NCI-H1105 (cell line): ENCODE measurements around the gene BTBD2.

ENCODE experiments used
- DNase-seq: peaks from one replicate; lab custom pipeline; 2025; lab: John Stamatoyannopoulos, UW

The BTBD2 gene

GRCh38 chr19:2015608-2015950, at the start of gene BTBD2:
Gene BTBD2, minus strand, starts transcription at chr19:2015714. Its CDS starts 11 bp downstream, at chr19:2015703.
- peak; percentile 57 for DNase-seq

GRCh38 chr19:2064788-2065524, 49.4 kb upstream of the BTBD2 start:
- DNase-seq: no peak

GRCh38 chr19:2064395-2064787, 48.9 kb upstream of the BTBD2 start:
- DNase-seq: no peak

- DNase-seq: no peak
Measured at GRCh38 chr19:2063824-2064223, 48.3 kb upstream of the BTBD2 start.

DNA sequence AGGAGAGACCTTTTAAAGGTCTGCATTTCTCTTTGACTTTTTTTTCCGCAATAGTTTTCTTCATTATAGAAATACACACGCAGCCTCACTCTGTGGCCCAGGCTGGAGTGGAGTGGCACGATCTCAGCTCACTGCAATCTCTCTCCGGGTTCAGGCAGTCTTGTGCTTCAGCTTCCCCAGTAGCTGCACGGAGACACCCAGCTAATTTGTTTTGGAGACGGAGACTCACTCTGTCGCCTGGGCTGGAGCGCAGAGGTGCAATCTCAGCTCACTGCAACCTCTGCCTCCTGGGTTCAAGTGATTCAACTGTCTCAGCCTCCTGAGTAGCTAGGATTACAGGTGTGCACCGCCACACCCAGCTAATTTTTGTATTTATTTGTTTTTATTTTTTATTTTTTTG, 47.3 kb upstream of the BTBD2 start:
- no peak for DNase-seq

DNA sequence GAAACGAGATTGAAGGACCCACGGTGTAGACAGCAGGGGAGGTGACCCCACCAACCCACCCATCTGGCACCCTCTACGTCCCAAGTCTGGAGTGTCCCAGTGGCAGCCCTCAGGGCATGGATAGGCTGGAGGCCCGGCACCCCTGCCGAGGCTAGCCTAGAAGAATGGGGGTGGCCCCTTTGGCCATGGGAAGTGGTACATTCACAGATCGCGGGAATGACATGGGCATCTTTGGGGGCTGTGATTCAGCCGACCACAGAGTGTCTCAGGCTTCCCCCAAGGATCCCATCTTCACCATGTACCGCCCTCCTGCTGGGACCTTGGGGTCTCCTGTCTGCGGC, 46.8 kb upstream of the BTBD2 start:
- no peak for DNase-seq

DNA sequence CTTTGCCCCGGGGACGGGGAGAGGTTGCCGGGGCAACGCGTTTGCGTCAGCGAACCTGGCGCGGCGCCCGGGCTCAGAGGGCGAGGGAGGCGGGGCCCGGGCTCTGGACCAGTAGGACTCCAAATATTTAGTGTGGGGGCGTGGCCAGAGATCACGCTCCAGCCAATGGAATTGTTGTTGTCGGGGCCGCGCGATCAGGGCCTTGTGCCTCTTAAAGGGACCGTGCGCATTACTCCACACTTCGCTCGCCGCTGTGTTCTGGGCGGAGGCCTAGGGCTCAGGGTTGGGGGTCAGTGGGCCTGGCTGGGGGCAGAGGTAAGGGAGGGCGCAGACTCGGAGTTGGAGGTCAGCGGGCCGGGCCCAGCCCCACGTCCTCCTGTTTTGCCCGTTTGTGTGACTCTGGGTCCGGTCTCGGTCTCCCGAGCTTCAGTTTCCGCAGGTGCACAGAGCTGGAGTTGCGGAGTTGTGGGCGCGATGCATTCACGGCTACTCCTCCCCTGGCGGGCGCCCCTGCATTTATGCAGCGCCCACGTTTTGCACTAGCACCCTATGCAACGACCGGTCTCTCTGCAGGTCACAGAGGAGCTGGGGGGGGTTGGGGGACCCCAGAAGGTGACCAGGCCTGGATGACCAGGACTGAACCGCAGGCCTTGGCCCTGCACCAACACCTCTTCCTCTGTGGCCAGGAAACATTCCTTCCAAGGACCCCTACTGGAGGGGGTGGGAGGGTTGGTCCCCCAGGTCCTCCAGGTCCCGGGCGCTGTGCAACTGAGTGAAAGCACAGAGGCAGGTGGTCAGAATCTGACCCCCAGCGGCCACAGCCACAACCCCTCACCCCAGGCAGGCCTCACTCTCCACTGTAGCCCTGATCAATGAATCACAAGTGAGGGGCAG, 46.2 kb upstream of the BTBD2 start:
- peak; percentile 99 for DNase-seq

- no peak for DNase-seq
Measured at GRCh38 chr19:2060884-2061494, 45.5 kb upstream of the BTBD2 start.

GRCh38 chr19:2059422-2060201, 44.1 kb upstream of the BTBD2 start:
- DNase-seq: no peak

DNA sequence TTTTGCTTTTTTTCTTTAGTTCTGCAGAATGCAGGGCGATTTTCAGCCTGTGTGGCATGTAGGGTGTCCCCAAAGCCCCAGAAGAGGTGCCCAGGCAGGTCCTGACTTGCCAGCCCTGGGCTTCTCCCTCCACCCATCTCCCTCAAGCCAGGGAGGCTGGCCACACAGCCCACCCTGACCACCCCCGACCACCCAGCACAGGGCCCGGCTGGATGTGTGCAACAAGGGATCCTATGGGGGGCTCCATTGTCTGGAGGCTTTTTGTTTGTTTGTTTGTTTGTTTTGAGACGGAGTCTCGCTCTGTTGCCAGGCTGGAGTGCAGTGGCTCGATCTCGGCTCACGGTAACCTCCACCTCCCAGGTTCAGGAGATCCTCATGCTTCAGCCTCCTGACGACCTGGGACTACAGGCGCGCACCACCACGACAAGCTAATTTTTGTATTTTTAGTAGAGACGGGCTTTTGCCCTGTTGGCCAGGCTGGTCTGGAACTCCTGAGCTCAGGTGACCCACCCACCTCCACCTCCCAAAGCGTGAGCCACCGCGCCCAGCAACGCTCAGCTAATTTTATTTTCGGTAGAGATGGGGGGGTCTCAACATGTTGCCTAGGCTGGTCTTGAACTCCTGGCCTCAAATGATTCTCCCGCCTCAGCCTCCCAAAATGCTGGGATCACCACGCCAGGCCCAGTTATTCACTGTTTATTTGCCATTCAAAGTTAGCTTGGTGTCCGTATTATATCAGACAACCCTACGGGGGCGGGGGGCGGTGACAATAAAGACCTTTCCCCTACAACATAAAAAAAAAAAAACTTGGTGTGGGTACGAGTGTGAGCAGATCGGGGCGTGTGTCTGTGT, 43.3 kb upstream of the BTBD2 start:
- no peak for DNase-seq

DNA sequence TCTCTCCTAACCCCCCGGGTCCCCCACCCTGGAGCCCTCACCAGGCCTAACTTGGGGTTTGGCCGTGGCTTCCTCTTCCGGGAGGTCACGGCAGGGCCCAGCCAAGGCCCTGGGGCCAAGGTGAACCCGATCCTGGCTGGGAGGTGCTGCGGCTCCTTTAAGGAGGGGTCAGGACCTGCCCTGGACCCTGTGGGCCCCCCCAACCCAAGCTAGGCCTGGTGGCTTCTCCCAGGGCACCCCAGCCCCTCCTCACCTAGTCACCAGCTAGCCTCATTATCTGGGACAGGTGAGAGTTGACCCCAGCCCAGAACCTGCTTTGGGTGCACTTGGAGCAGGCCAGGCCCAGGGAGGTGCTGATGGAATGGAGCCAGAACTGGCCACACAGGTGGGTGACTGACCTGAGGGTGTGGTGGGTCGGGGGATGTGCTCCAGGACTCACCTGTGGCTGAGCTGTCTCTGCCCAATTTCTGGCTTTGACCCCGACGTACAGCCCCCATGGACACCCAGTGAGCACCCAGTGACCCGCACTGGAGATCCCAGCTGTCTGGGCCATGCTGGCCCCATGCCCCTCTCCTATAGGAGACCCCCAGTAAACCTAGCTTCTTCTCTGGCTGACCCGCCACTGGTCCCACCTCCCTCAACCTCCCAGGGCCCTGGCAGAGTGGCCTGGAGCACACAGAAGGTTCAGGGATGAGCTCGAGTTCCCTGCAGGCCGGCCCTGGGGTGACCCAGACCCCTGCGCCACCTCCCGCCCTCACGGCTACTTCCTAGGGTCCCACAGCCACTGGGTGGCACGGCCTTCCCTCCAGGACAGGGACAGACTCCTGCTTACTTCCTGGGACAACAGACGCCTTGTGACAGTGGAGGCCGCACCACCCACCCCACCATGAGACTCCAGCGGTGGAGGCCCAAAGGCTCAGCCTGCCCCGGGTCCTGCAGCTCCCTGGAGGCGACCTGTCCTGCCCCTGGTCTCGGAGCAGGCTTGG, 42.3 kb upstream of the BTBD2 start:
- no peak for DNase-seq

DNA sequence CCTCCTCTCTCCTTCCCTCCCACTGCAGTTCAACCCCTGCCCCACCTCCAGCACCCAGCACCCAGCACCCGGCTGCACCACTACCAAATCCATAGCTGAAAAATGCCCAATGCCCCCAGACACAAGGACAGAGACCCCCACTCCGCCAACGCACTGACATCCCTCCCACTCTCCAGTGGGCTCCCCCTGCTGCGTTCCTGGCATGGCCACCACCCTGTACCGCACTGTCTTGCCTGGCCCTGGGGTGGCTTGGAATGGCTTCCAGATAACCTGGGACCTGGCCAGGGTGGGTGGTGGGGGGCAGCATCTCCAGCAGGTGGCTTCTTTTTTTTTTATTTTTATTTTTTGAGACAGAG, 41.3 kb upstream of the BTBD2 start:
- no peak for DNase-seq

- no peak for DNase-seq
Measured at GRCh38 chr19:2055931-2056836, 40.7 kb upstream of the BTBD2 start.

GRCh38 chr19:2054763-2055162, 39.2 kb upstream of the BTBD2 start:
- DNase-seq: no peak

GRCh38 chr19:2053601-2054389, 38.3 kb upstream of the BTBD2 start:
- DNase-seq: no peak

GRCh38 chr19:2051773-2052704, 36.5 kb upstream of the BTBD2 start:
- DNase-seq: no peak
